Epithelial cell of proximal tubule (primary cell): ENCODE data around the gene DDX10. TPM values are rescaled to one million over a fixed set of nuclear protein-coding genes. Genes with fewer than 3 reads are reported as not detected.

Experiments used
- DNase-seq: peaks from one replicate; pipeline ENCODE4 v3.0.0-alpha.2; 2011; ENCODE audit warnings: low read depth
- H3K4me3 ChIP-seq: 2 replicates; pipeline ENCODE4 v1.5.1; 2011; ENCODE audit warnings: low read depth, mild to moderate bottlenecking, low read length
- CTCF ChIP-seq: conservative IDR thresholded peaks from 2 replicates; pipeline ENCODE4 v1.5.1; 2012; ENCODE audit warnings: low read depth, mild to moderate bottlenecking, low read length
- total RNA-seq: library from RNA; depleted of rRNA; stranded (reverse); fragments of >200 nt; gene quantifications from 2 replicates; pipeline ENCODE4 v1.2.3, GENCODE V29; 2015

The DDX10 gene
- total RNA-seq, 1 donor from 2014 or later, result 28.9 TPM

GRCh38 chr11:108922241-108922640 lies 257.4 kb downstream of the DDX10 start:
- DNase-seq, result no peak
- no peak for TF ChIP-seq CTCF
- H3K4me3 ChIP-seq, result no peak overlapping the region

GRCh38 chr11:108923413-108923812 lies 258.5 kb downstream of the DDX10 start:
- no peak for TF ChIP-seq CTCF
- no peak overlapping the region for H3K4me3 ChIP-seq
- DNase-seq, result no peak

GRCh38 chr11:108926171-108926840 lies 261.4 kb downstream of the DDX10 start:
- no peak overlapping the region for H3K4me3 ChIP-seq
- no peak for DNase-seq
- no peak for TF ChIP-seq CTCF

- TF ChIP-seq CTCF, result no peak
- no peak overlapping the region for H3K4me3 ChIP-seq
- DNase-seq, result no peak
These were observed 262.1 kb downstream of the DDX10 start for GRCh38 chr11:108926841-108927577.

GRCh38 chr11:108927791-108928545 lies 263.1 kb downstream of the DDX10 start:
- TF ChIP-seq CTCF, result no peak

GRCh38 chr11:108929241-108929640 lies 264.4 kb downstream of the DDX10 start:
- TF ChIP-seq CTCF, result no peak
- peak; percentile 78 for DNase-seq
- no peak overlapping the region for H3K4me3 ChIP-seq

More at GRCh38 chr11:108927791-108928545, 263.1 kb downstream of the DDX10 start:
- no peak overlapping the region for H3K4me3 ChIP-seq
- no peak for DNase-seq
